T-helper 1 cell treated with Interleukin-12 subunit alpha and Interleukin-12 subunit beta and Interleukin-4 antibody, amounts not matched to agents 30 ng/mL and 1 ng/mL, for 36 hours (primary cell): Measurements from ENCODE around the gene NTF4. TPM values are rescaled to one million over a fixed set of nuclear protein-coding genes. Genes with fewer than 3 reads are reported as not detected.
"Not testable (repeated sequence)": the region's sequence is repeated elsewhere in the genome, so short reads cannot be mapped to it uniquely, and the experiment has no call there.

Experiments used
- intact Hi-C: fragments of 100-400 bp; cut with micrococcal nuclease; formaldehyde crosslinking; loops from one replicate; pipeline ENCODE4 v1.15.1; 2024
- total RNA-seq: library from RNA; stranded (reverse); gene quantifications from 2 replicates; pipeline ENCODE4 v1.2.3, GENCODE V29; 2022

NTF4 gene
- total RNA-seq, 1 donor from 2014 or later = not detected

GRCh38 chr19:49025088-49025487 lies 39.5 kb downstream of the NTF4 start:
- intact Hi-C loops = not testable (repeated sequence)

- intact Hi-C loops = not testable (repeated sequence)
These were observed 40.4 kb downstream of the NTF4 start, which contains the start of gene CGB3 for GRCh38 chr19:49024233-49024632. TSS of gene CGB3 (minus strand) at chr19:49024333. CDS start at chr19:49023971, 362 bp downstream.

GRCh38 chr19:49022116-49022515 lies 42.5 kb downstream of the NTF4 start:
- intact Hi-C loops = no loop called here

GRCh38 chr19:49020931-49021895 lies 43.4 kb downstream of the NTF4 start:
- intact Hi-C loops = no loop called here

GRCh38 chr19:49020342-49020741 lies 44.3 kb downstream of the NTF4 start:
- intact Hi-C loops = no loop called here

GRCh38 chr19:49019242-49019932 lies 45.2 kb downstream of the NTF4 start:
- intact Hi-C loops = loop anchor here (1.0 to 5.0 kb wide), 3 partner anchors 38 to 109 kb away; partner anchors contain the start of genes C19orf73, CGB7 and PPFIA3

- intact Hi-C loops = loop anchor here (1.0 to 5.0 kb wide), 3 partner anchors 39 to 110 kb away; partner anchors contain the start of genes C19orf73, CGB7 and PPFIA3
These were observed 46.0 kb downstream of the NTF4 start for GRCh38 chr19:49018388-49019241.

- intact Hi-C loops = loop anchor here (1.0 to 5.0 kb wide), 3 partner anchors 25 to 99 kb away; partner anchors contain the start of genes C19orf73, CGB7, GYS1 and PPFIA3
These were observed 46.8 kb downstream of the NTF4 start for GRCh38 chr19:49017666-49018351.

GRCh38 chr19:49017041-49017665 lies 47.5 kb downstream of the NTF4 start, which contains the start of gene LHB:
TSS of gene LHB (minus strand) at chr19:49017091. CDS start at chr19:49017081, 10 bp downstream.
- intact Hi-C loops = loop anchor here (1.0 to 5.0 kb wide), 3 partner anchors 24 to 100 kb away; partner anchors contain the start of genes C19orf73, CGB7, GYS1 and PPFIA3

GRCh38 chr19:49016067-49016839 lies 48.4 kb downstream of the NTF4 start:
- intact Hi-C loops = loop anchor here (5.0 kb wide), 2 partner anchors 41 to 101 kb away; partner anchors contain the start of genes C19orf73, CGB7 and PPFIA3

- intact Hi-C loops = loop anchor here (5.0 kb wide), 2 partner anchors 42 to 102 kb away; partner anchors contain the start of genes C19orf73, CGB7 and PPFIA3
These were observed 49.8 kb downstream of the NTF4 start for GRCh38 chr19:49014870-49015255.

GRCh38 chr19:49014123-49014869 lies 50.3 kb downstream of the NTF4 start:
- intact Hi-C loops = no loop called here

GRCh38 chr19:49011194-49011593 lies 53.4 kb downstream of the NTF4 start:
- intact Hi-C loops = no loop called here

Other genes with a start within 250 kb of the NTF4 start
- gene HSD17B14, start 228.3 kb downstream of the NTF4 start, total RNA-seq = 1.3 TPM in 2 replicates
- 1.3 and 3.2 TPM in 2 replicates for gene PLEKHA4, start 196.2 kb downstream of the NTF4 start, total RNA-seq
- gene PPP1R15A, start 192.4 kb downstream of the NTF4 start, total RNA-seq = 37.9 and 38.1 TPM in 2 replicates
- not detected in 2 replicates for gene TULP2, start 166.1 kb downstream of the NTF4 start, total RNA-seq
- 273 and 277 TPM in 2 replicates for gene NUCB1, start 164.5 kb downstream of the NTF4 start, total RNA-seq
- gene DHDH, start 131.1 kb downstream of the NTF4 start, total RNA-seq = 0.34 TPM in 1 of 2 replicates, not detected in the other
- gene BAX, start 109.9 kb downstream of the NTF4 start, total RNA-seq = 376 and 407 TPM in 2 replicates
- gene FTL, start 99.5 kb downstream of the NTF4 start, total RNA-seq = 1,064 and 1,113 TPM in 2 replicates
- gene GYS1, start 71.5 kb downstream of the NTF4 start, total RNA-seq = 67.8 and 76.2 TPM in 2 replicates
- 87.7 and 96.1 TPM in 2 replicates for gene RUVBL2, start 70.9 kb downstream of the NTF4 start, total RNA-seq
- not detected in 2 replicates for gene LHB, start 47.7 kb downstream of the NTF4 start, total RNA-seq
- not detected in 2 replicates for gene CGB3, start 40.5 kb downstream of the NTF4 start, total RNA-seq
- not detected in 2 replicates for gene CGB2, start 32.9 kb downstream of the NTF4 start, total RNA-seq
- not detected in 2 replicates for gene CGB1, start 27.9 kb downstream of the NTF4 start, total RNA-seq
- gene CGB5, start 21.0 kb downstream of the NTF4 start, total RNA-seq = not detected in 2 replicates
- gene CGB8, start 15.7 kb downstream of the NTF4 start, total RNA-seq = not detected in 2 replicates
- not detected in 2 replicates for gene CGB7, start 7.1 kb downstream of the NTF4 start, total RNA-seq
- 0.07 TPM in 1 of 2 replicates, not detected in the other for gene KCNA7, start 7.9 kb upstream of the NTF4 start, total RNA-seq
- gene SNRNP70, start 20.6 kb upstream of the NTF4 start, total RNA-seq = 233 and 234 TPM in 2 replicates
- gene LIN7B, start 49.6 kb upstream of the NTF4 start, total RNA-seq = 2.1 and 3.4 TPM in 2 replicates
- 0.98 and 1.1 TPM in 2 replicates for gene C19orf73, start 54.3 kb upstream of the NTF4 start, total RNA-seq
- gene PPFIA3, start 54.7 kb upstream of the NTF4 start, total RNA-seq = 3.3 and 3.5 TPM in 2 replicates
- not detected in 2 replicates for gene HRC, start 90.6 kb upstream of the NTF4 start, total RNA-seq
- gene TRPM4, start 93.0 kb upstream of the NTF4 start, total RNA-seq = 0.54 and 1.0 TPM in 2 replicates